ENCODE data around the gene FBXW9.

DNA sequence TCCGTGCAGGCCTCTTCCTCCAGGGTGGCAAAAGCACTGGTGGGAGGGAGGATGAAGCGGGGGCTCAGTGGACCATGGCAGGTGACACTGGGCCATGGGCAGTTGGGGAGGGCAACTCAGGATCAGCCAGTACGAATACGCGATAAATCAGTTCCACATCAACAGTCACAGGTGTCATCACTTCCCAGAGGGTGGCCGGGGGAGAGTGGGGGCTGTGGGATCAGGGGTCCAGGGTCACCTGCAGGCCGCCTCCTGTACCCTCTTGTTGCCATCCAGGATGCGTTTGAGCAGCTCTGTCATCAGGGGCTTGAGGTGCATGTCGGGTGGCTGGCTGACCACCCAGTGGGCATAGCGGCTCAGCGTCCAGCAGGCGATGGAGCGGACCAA lies 9.9 kb upstream of the FBXW9 start:
- TF ChIP-seq, protein P1, sequence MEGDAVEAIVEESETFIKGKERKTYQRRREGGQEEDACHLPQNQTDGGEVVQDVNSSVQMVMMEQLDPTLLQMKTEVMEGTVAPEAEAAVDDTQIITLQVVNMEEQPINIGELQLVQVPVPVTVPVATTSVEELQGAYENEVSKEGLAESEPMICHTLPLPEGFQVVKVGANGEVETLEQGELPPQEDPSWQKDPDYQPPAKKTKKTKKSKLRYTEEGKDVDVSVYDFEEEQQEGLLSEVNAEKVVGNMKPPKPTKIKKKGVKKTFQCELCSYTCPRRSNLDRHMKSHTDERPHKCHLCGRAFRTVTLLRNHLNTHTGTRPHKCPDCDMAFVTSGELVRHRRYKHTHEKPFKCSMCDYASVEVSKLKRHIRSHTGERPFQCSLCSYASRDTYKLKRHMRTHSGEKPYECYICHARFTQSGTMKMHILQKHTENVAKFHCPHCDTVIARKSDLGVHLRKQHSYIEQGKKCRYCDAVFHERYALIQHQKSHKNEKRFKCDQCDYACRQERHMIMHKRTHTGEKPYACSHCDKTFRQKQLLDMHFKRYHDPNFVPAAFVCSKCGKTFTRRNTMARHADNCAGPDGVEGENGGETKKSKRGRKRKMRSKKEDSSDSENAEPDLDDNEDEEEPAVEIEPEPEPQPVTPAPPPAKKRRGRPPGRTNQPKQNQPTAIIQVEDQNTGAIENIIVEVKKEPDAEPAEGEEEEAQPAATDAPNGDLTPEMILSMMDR (IDR thresholded peaks at IDR 0.05; ENCODE audit: poor library complexity, severe bottlenecking) = no peak
- no peak for TF ChIP-seq EZH2 (IDR thresholded peaks at IDR 0.05; ENCODE audit: borderline replicate concordance, insufficient read depth, low read length, poor library complexity, severe bottlenecking)
- TF ChIP-seq MXI1 (conservative IDR thresholded peaks at IDR 0.05; ENCODE audit: poor library complexity, severe bottlenecking) = no peak
- TF ChIP-seq EP300 (conservative IDR thresholded peaks at IDR 0.05; ENCODE audit: poor library complexity, severe bottlenecking) = no peak

Measured in neural cell (in vitro differentiated cells).